Stimulated activated CD4-positive, alpha-beta T cell treated with anti-CD3 and anti-CD28 coated beads, Interleukin-12 subunit alpha, Interleukin-12 subunit beta, amount 100 ng/mL, for 24 hours (primary cell): ENCODE measurements around the gene KLF4.
A peak's percentile ranks its signal among the peaks of the same experiment; 100 is the strongest.
"Not testable (repeated sequence)": the region's sequence is repeated elsewhere in the genome, so short reads cannot be mapped to it uniquely, and the experiment has no call there.

Experiments used
- DNase-seq, 2 experiments: peaks; one replicate each; pipeline ENCODE4 v3.0.0-alpha.2; 2020; ENCODE audit warnings: low read depth in 2 of 2

The KLF4 gene

DNA sequence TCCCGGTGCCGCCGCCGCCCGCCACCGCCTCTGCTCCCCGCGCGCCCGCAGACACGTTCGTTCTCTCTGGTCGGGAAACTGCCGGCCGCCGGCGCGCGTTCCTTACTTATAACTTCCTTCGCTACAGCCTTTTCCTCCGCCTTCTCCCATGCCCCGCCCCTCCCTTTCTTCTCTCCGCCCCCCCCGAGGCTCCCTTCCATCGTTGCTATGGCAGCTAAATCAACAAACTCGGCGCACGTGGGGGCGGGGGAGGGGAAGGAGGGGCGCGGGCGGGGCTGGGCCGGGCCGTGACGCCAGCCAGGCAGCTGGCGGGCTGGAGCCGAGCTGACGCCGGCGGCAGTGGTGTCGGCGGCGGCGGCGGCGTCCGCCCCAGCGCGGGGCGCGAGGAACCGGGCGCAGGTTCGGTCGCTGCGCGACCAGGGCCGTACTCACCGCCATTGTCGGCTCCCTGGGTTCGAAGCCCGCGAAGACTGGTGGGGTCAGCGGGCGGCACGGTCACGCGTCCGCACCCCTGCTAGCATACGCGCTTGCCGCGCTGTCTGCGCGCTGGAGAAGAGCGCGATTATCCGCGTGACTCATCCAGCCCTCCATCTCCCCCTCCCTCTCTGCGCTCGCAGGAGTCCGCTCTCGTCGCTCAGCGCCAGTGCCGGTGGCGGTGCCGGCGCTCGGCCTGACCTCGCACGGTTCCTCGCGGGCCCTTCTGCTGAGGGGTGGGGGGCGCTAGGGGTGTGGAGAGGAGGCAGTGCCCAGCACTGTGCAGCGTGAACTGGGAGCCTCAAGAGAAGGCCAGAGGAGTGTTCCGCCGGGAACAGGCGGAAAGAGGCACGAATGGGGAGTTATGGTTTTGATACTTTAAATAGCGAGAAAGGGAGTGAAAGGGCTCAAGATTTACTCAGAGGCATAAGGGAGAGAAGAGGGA is at the start of gene KLF4:
KLF4 (minus strand) TSS at position 83 of the 919 bp plus-strand sequence. CDS start 597 bp downstream, outside the sequence.
- peak; percentile 50 to 63 for DNase-seq

DNA sequence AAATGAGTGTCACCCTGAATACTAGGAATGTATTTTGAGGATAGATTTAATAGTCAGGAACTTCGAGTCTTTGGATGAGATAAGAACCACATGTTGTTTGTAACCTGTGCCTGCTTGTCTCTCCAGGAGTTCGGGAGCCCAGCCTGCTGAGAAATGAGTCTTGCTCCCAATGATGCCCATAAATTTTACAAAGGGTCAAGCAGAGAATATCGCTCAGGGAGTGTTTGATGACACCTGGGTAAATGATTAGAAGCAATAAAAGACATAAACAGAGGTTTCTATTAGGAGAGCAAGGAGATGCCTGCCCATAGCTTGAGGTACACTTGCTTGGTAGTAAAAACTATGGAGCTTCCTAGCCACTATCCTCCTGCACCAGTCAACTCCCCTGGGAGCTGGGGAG is 46.9 kb upstream of the KLF4 start:
- DNase-seq, result no peak

DNA sequence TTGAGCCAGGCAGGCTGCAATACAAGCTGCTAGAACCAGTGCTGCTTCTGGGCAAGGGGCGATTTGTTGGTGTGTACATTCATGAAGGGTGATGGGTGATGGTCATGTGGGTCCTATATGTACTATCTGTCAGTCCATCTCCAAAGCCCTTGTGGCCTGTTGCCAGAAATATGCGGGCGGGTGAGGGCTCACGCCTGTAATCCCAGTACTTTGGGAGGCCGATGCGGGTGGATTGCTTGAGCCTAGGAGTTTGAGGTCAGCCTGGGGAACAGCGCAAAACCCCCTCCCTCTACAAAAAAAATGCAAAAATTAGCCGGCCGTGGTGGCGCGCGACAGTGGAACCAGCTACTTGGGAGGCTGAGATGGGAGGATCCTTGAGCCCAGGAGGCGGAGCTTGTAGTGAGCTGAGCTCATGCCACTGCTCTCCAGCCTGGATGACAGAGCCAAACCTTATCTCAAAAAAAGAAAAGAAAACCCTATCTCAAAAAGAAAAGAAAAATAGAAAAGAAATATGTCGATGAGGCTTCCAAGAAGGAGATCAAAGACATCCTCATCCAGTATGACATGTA is 45.0 kb upstream of the KLF4 start:
- no peak for DNase-seq

DNA sequence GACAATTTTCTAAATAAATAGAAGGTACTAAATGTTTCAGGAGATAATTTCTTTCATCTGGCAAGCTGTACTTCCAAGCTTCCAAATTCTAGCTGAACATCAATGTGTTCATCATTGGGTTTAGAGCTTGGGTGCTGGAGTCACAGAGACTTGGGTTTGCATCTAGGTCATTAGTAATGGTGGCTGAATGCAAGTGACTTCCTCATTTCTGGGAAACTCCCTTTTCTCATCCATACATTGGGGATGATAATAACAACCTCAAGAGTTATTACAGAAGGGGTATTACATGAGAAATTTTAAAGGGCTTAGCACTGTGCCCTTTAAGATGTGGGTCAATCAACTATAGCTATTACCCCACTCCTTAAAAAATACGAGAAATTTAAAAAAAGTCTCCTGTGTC is 41.1 kb upstream of the KLF4 start:
- no peak for DNase-seq

DNA sequence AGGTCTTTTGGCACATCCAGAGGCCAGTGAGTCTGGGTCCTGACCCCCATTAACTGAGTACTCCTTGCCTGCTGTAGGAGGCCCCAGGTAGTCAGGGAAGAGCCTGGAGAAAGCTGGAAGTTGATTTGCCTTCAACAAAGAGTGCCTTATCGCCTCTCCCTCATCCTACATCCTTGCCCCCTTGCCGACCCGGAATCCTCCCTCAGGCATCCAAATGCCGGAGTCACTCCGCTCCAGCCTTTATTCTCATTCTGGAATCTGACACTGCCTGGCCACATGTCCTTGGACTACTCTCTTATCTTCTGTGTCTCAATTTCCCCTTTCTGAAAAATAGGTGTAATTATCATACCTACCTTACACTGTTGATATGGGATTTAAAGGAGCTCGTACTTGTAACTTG is 39.1 kb upstream of the KLF4 start:
- no peak for DNase-seq

DNA sequence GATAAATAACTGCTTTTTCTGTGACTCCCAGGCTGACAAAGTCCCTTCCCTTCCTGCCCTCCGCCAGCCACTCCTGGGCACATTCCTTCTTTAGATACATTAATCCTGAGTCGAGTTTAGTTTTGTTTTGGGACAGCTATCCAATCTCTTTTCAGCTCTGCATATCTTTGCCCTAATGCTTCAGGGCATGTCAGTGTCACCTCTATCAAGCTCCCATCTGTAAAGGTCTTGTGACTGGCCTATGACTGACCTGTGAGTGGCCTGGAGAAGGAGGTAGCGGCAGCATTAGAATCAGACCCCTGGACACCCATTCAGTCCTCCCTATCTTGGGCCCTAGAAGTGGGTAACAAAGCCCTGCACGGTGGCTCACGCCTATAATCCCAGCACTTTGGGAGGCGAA is 34.0 kb upstream of the KLF4 start:
- no peak for DNase-seq

DNA sequence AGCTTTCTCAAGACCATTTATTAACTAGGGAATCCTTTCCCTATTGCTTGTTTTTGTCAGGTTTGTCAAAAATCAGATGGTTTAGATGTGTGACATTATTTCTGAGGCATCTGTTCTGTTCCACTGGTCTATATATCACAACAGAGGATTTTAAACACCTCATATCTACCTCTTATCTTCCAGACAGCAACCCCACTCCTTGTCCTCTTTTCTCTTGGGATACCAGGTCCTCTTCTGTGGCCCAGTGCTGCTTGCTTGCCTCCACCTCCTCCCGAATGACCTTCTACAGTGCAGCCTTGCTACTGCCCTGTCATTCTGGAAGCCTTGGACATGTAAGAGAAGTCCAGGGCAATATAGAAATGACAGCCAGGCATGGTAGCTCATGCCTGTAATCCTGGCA is 30.6 kb upstream of the KLF4 start:
- DNase-seq, result no peak

DNA sequence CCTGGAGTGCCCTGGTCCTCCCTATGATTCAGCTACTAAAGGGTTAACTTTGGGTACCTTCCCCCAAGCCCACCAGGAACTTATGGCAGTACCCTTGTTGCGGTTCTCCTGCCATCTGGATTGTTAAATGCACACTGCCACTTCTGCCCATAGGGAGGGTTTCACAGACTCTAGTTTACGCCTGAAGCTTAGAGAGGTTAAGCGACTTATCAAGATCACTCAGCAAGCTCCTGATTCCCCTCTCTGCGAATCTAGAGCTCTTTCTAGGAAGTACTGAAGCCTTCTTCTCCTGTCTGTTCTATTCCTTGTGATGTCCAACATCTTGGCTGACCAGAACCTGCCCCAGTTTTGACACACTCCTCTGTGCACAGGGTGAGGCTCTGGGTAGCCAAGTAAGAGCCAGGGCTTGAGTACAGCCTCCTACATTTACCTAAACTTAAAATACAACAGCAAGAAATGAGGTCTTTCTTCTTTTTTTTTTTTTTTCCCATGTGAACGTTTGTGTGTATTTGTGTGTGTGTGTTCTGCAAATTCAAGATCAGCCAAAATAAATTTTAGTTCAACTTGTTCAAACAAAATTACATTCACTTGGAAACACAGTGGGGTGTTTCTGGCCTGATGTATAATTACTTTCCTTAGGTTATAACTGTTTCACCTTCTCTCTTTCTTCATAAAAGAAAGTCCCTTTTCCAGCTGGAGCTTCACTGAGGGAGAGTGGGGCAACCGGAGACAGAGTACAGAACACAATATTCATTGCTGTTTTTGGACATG is 28.7 kb upstream of the KLF4 start:
- DNase-seq, result no peak

DNA sequence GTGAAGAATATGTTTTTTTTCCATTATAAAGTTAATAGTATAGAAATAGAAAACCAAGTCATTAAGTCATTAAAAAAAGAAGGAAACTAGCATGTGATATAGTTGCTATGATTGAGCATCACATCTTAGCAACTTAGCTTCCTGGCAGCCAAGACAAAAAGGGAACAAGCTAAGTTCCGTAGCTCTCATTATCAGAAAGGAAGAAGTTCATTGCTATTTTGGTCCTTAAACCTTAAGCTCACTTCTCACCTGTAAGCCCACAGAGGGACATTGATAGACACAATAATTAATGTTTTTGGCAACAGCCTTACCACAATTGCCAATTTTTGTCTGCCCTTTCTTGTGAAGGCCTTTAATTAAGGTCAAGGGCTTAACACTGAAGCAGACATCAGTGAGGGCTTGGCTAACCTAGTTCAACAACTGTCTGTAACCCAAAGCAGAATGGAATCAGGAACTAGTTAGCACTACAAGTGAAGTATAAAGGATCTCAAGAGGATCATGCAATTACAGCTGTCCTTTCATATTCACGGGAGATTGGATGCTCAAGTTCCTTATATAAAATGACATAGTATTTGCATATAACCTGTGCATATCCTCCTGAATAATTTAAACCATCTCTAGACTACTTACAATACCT is 24.0 kb upstream of the KLF4 start:
- DNase-seq, result no peak

DNA sequence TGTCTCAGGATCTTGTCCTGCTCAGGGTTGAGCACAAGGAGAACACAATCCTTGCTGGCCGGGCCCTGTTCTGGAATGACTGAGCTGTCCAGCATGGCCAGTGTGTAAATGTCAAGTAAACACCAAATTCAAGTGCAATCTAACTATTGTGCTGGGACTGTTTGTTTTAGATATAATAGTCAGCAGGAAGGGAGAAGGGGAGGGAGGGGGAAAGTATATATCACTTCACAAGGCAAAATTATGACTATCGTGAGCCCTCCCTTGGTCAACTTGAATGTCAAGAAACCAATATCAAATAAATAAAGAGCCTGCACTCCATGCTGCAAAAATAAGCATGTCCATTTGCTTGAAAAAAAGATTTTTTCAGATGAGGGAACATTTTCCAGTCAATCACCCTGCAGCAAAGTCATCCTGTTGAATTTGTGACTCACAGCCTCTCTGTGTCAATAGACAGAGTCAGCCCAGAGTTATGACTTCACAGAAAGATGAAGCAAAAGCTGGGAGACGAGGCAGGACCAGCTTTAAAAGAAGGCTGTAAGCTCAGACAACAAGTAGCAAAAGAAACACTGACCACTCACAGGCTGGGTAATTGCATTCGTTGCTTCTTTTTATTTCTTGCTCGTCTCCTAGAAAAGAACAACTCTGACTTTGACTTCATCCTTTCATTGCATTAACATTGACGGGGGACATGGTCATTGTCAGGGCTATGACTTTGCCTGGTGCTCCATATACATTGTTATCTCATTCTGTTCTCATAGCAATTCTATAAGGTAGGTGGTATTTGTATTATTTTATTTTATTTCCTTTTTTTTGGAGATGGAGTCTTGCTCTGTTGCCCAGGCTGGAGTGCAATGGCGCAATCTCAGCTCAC is 15.3 kb upstream of the KLF4 start:
- DNase-seq, result no peak

DNA sequence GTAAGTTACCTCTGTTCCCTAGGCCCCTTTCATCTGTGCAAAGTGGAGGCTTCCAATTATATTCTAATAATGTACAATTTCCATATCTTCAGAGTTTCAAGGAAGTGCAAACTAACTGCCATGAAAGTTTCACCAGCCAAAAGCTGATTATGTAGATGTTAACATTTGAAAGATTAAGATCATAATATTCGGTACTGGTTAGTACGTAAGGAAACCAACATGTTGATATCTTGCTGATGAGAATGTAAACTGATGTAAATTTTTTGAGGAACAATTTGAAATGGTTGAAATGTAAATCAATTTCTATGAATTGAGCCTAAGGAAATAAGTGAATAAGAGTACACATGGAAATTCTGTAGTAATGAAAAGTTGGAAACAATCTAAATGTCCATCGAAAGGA is 12.9 kb upstream of the KLF4 start:
- DNase-seq, result no peak

DNA sequence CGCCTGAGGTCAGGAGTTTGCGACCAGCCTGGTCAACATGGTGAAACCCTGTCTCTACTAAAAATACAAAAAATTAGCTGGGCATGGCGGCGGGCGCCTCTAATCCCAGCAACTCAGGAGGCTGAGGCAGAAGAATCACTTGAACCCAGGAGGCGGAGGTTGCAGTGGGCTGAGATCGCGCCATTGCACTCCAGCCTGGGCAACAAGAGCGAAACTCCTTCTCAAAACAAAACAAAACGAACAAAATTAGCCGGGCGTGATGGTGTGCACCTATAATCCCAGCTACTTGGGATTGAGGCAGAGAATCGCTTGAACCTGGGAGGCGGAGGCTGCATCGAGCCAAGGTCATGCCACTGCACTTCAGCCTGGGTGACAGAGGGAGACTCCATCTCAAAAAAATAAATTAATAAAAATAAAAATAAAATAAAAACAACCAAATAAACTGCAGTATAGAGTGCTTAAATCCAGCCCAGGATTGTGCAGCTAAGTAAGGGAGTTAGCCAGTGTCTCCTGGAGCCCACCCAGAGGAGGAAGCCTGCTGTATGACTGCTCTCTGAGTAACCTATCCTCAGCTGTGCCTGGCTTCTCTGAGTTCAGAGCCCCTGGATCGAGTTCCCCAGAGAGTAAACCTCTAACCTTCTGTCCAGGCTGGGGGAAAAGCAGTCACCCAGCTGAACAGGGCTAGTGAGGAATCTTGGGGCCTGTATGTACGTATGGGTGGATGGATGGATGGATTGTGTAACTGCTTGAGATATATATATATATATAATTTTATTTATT is 11.0 kb upstream of the KLF4 start:
- not testable (repeated sequence) for DNase-seq

DNA sequence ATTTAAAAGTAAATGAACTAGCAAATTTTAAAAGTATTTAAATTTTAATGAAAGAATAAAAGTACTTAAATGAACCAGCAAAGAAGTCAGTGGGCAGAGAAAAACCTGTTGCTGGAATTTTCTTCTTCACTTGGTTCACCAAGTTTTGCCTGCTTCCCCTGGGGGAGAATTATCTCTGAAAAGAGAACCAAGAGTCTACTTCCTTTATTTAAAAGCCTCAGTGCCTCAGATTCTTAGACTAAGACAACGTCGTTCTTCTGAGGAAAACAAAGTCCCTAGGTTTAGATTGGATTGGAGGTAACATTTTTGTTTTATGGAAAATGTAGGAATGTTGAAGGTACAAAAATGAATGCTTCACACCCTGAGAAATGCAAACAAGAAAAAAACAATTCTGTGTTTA is 7.4 kb upstream of the KLF4 start:
- no peak for DNase-seq

DNA sequence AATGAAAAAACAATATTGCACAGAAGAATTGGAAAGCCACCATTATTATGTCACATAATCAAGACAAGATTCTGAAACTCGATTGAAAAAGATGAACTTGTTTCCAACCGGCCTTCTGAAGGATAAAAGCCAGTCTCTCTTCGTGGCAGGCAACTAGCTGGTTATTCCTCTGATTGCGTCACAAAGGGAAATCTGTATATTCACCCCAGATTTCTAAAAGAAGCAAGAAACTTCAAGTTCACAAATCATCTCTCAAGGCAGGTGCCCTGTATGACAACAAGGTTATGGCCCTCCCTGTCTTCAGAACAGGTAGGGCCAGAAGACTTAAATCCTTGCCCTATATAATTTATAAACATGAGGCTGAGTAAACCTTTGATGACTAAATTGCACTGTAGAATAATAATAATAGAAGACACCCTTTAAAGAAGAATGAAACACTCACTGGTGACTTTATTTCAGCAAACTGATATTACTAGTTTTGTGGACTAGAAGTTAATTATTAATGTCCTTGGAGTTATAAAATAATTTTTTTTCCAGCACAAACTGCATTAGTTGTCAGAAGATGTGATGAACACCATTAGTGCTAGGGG is 2.9 kb upstream of the KLF4 start:
- no peak for DNase-seq

DNA sequence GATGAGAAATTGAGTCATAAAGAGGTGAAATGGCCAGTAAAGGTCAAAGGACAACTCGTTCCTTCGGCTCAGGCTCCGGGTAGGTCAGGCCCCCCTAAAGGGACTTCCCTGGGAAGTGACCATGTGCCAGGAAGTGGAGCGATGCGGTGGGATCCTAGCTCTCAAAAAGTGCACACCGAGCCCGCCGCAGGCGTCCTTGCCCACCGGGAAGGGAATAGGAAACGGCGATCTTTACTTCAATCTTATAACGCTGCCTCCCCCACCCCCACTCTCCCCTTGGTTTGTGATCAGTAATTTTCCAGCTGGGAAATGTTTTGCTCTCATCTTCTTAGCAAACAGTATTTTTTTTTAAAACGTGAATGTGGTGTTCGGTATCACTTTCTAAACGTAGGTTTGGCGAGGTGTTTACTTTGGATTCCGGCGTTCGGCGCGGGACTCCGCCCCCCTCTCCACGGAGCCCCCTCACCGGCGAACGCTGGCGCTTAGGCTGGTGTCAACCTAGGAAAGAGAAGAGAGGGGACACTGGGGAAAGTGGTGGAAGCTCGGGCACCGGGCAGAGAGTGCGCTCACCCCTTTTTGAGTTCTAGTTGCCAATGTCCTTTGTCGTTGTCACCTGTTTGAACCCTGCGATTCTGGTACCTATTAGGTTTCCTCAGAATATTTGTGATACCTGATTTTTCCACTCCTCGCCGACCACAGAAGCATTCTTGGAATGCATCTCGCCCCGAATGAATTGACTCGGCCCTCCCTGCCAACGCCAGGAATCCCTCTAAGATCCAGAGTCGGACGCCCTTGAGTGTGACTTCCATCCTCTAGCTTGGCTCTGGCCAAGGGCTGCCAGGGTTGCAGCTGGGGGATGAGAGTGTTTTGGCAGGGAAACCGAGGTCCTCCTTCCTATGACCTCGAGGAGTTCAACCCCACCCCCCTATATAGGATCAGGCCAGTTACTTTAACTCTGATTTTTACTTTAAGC is 1.8 kb upstream of the KLF4 start:
- DNase-seq, result no peak

DNA sequence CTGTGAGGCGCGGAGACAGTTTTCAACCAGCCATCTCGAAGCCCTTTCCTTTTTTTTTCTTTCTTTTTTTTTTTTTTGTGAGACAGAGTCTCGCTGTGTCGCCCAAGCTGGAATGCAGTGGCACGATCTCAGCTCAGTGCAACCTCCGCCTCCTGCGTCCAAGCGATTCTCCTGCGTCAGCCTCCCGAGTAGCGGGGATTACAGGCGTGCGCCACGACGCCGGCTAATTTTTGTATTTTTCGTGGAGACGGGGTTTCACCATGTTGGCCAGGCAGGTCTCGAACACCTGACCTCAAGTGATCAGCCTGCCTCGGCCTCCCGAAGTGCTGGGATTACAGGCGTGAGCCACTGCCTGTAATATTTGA is 1.0 kb upstream of the KLF4 start:
- not testable (repeated sequence) for DNase-seq

DNA sequence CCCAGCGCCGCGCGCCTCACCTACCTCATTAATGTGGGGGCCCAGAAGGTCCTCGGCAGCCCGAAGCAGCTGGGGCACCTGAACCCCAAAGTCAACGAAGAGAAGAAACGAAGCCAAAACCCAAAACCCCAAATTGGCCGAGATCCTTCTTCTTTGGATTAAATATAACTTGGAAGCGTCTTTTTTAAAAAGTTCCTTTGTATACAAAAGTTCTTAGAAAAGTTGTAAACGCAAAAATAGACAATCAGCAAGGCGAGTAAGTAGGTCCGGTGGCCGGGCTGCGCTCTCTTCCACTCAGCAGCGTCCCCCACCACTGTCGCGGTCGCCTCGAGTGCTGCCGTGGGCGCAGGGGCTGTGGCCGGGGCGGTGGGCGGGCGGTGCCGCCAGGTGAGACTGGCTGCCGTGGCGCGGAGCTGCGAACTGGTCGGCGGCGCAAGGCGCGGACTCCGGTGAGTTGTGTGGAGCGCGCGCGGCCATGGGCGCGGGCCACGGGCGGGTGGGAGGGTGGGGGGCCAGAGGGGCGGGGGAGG is 360 bp downstream of the KLF4 start:
- DNase-seq, result no peak

DNA sequence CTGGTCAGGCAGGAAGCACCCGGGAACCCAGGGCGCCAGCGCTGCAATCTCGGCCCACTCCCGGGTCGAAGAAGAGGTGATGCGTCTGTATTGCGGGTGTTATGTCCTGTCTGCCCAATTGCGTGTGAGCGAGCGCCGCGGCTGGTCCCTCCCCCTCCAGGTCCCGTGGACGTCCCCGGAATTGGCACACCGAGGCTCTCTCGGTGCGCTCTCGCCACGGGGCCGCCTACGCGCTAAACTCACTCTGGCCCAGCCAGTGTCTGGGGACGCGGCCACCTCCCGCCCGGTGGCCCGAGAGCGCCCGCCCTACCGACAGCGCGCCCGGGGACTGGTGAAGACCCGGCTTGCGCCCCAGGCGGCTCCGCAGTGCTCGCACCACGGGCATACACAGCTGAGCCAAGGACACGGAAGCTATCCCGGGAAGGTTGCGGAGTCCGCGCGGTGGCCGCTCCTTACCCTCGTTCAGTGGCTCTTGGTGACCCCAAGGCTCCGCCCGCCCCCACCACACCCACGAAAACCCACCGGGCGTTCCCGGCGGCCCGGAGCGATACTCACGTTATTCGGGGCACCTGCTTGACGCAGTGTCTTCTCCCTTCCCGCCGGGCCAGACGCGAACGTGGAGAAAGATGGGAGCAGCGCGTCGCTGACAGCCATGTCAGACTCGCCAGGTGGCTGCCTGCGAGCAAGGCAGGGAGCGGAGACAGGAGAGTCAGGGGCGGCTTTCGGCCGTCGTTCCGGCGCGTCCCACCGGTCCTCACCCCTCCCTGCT is 1.0 kb downstream of the KLF4 start:
- DNase-seq, result no peak
